ENCODE measurements around the gene SLC10A6.

DNA sequence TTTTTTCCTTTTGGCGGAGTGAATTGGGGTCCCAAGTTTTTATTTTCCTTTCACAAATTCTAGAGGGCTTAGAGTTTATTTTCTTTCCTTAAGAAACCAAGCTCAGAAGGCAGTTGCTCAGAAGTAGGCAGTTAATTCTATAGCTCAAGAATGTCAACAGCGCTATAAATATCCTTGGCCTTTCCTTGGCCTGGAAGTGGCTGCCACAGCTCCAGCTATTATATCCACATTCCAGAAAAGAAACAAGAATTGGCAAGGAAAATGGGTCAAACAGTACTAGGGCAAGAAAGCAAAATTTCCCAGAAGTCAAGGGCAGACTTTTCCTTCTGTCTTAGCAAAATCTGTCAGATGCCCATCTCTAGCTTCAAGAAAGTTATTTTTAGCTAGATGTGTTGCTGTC is 31.0 kb downstream of the SLC10A6 start:
- TF ChIP-seq POLR2A (IDR thresholded peaks at IDR 0.05) (no peak), CTCF (IDR thresholded peaks at IDR 0.05) (no peak)

Measured in adrenal gland (tissue), 5 donors.